Measurements from ENCODE around the gene TMEM175.

DNA sequence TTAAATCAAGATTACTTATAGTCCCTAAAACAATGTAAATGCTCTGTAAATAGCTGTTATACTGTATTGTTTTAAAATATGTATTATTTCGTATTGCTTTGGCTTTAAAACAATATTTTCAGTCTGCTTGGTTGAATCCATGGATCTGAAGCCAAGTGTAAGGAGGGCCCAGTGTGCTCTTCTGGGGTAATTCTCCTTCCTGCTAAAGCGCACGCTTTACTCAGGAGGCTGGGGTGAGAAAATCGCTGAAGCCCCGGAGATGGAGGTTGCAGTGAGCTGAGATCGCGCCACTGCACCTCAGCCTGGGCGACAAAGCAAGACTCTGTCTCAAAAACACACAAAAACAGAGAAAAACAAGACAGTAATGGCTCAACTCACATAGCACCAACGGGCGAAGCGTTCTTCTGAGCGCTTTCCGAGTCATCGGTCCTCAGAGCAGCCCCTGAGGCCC, 54.2 kb downstream of the TMEM175 start:
- TF ChIP-seq, protein P1, sequence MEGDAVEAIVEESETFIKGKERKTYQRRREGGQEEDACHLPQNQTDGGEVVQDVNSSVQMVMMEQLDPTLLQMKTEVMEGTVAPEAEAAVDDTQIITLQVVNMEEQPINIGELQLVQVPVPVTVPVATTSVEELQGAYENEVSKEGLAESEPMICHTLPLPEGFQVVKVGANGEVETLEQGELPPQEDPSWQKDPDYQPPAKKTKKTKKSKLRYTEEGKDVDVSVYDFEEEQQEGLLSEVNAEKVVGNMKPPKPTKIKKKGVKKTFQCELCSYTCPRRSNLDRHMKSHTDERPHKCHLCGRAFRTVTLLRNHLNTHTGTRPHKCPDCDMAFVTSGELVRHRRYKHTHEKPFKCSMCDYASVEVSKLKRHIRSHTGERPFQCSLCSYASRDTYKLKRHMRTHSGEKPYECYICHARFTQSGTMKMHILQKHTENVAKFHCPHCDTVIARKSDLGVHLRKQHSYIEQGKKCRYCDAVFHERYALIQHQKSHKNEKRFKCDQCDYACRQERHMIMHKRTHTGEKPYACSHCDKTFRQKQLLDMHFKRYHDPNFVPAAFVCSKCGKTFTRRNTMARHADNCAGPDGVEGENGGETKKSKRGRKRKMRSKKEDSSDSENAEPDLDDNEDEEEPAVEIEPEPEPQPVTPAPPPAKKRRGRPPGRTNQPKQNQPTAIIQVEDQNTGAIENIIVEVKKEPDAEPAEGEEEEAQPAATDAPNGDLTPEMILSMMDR (IDR thresholded peaks at IDR 0.05), result no peak
- no peak for TF ChIP-seq EZH2 (IDR thresholded peaks at IDR 0.05; ENCODE audit: borderline replicate concordance, insufficient read depth, low read depth, low read length, poor library complexity, severe bottlenecking)
